Activated CD4-positive, alpha-beta memory T cell treated with anti-CD3 and anti-CD28 coated beads, Interleukin-2, amount 10 ng/mL, durations not matched to agents 7 days and 5 days (primary cell): ENCODE results near the gene LDLRAD2. TPM values are rescaled to one million over a fixed set of nuclear protein-coding genes. Genes with fewer than 3 reads are reported as not detected.

Experiments used
- CTCF ChIA-PET: fragments of 350-600 bp; sonication (Branson Sonifier 250); formaldehyde crosslinking; loops from one replicate; lab custom pipeline; 2021; ENCODE audit warnings: antibody characterized with exemption, inconsistent platforms; lab: Charles Lee
- POLR2A ChIA-PET: fragments of 350-600 bp; sonication (Branson Sonifier 250); formaldehyde crosslinking; loops from one replicate; lab custom pipeline; 2021; ENCODE audit warnings: antibody characterized with exemption; lab: Charles Lee
- DNase-seq: peaks from one replicate; pipeline ENCODE4 v3.0.0-alpha.2; 2020
- H3K27ac Mint-ChIP-seq: one replicate; pipeline ENCODE4 v1.8.0; 2021; ENCODE audit warnings: mild to moderate bottlenecking, mixed read lengths
- H3K27me3 Mint-ChIP-seq: one replicate; pipeline ENCODE4 v1.8.0; 2021; ENCODE audit warnings: mixed read lengths
- H3K36me3 Mint-ChIP-seq: one replicate; pipeline ENCODE4 v1.8.0; 2021; ENCODE audit warnings: low read depth, mixed read lengths
- H3K4me1 Mint-ChIP-seq: one replicate; pipeline ENCODE4 v1.8.0; 2021; ENCODE audit warnings: mixed read lengths
- H3K4me3 Mint-ChIP-seq: one replicate; pipeline ENCODE4 v1.8.0; 2021; ENCODE audit warnings: mild to moderate bottlenecking, mixed read lengths
- H3K9me3 Mint-ChIP-seq: one replicate; pipeline ENCODE4 v1.8.0; 2021; ENCODE audit warnings: mixed read lengths
- total RNA-seq, 2 experiments: library from RNA; stranded (reverse); gene quantifications; one replicate each; pipeline ENCODE4 v1.2.3, GENCODE V29; 2021

LDLRAD2 gene
- total RNA-seq, 2 experiments from 2014 or later = not detected

DNA sequence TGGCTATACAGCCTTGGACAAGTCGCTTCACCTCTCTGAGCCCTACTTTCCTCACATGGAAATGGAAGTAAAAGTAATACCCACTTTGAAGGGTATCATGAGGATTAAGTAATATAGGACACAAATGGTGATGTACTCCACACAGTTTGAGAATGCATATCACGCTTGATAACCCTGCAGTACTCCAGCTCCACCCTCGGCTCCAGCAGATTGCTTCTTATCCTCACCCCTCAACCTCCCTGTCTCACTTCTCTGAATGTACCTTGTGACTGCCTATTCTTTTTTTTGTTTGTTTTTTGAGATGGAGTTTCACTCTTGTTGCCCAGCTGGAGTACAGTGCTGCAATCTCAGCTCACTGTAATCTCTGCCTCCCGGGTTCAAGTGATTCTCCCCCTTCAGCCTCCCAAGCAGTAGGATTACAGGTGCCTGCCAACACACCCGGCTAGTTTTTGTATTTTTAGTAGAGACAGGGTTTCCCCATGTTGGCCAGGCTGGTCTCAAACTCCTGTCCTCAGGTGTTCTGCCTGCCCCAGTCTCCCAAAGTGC is 55.5 kb downstream of the LDLRAD2 start:
- Mint-ChIP-seq H3K4me3 (no peak overlapping the region), H3K4me1 (no peaks in the 10 kb centered on the region), H3K9me3 (no peaks in the 10 kb centered on the region), H3K27ac (no peak overlapping the region), H3K36me3 (no peaks in the 10 kb centered on the region), H3K27me3 (no peaks in the 10 kb centered on the region)
- DNase-seq = no peak
- ChIA-PET CTCF (no interaction called here), POLR2A (no interaction called here)

DNA sequence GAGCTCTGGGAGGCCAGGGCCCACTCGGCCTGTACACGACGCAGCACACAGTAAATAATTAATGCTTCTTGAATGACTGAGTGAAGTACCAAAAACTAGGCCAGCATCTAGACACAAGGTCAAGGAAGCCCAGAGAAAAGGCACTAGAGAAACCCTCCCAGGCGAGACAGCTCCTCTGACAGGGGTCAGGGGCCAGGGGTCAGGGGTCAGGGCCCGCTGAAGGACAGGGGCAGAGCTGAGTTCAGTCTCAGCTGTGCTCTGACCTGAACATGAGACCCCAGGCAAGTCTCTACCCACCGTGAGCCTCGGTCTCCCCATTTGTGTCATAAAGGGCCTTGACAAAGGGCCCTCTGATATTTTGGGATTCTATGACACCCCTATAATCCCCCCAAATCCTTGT is 56.4 kb downstream of the LDLRAD2 start:
- ChIA-PET CTCF (no interaction called here), POLR2A (no interaction called here)
- no peaks in the 10 kb centered on the region for H3K27me3 Mint-ChIP-seq
- H3K4me1 Mint-ChIP-seq = no peaks in the 10 kb centered on the region
- no peaks in the 10 kb centered on the region for H3K36me3 Mint-ChIP-seq
- no peak overlapping the region for H3K27ac Mint-ChIP-seq
- H3K4me3 Mint-ChIP-seq = no peak overlapping the region
- H3K9me3 Mint-ChIP-seq = no peaks in the 10 kb centered on the region
- no peak for DNase-seq

GRCh38 chr1:21868941-21869454 is 56.9 kb downstream of the LDLRAD2 start:
- no peaks in the 10 kb centered on the region for H3K27me3 Mint-ChIP-seq
- no peak overlapping the region for H3K27ac Mint-ChIP-seq
- CTCF ChIA-PET = no interaction called here
- no peaks in the 10 kb centered on the region for H3K9me3 Mint-ChIP-seq
- DNase-seq = no peak
- no peak overlapping the region for H3K4me3 Mint-ChIP-seq
- no peaks in the 10 kb centered on the region for H3K36me3 Mint-ChIP-seq
- no peaks in the 10 kb centered on the region for H3K4me1 Mint-ChIP-seq
- POLR2A ChIA-PET = no interaction called here

GRCh38 chr1:21869620-21870121 is 57.6 kb downstream of the LDLRAD2 start:
- Mint-ChIP-seq H3K4me1 (no peaks in the 10 kb centered on the region), H3K27me3 (no peaks in the 10 kb centered on the region), H3K4me3 (no peak overlapping the region), H3K36me3 (no peaks in the 10 kb centered on the region), H3K27ac (no peak overlapping the region), H3K9me3 (no peaks in the 10 kb centered on the region)
- POLR2A ChIA-PET = no interaction called here
- no peak for DNase-seq
- CTCF ChIA-PET = no interaction called here

DNA sequence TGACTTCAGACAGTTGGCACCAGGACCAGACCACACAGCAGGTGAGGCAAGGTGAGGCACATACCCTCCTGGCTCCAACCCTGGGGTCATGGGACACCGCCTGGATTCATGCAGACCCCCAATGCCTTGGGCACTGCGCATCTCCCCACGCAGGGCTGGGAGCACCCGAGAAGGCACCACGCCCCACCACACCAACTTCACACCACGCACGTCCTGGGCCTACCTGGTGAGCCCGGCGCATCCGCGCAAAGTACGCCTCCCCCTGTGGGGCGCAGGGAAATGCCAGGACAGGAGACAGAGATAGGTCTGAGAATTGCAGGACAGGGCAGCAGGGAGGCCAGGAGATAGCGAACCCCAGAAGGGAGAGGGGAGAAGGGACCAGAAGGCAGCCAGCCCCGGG is 58.5 kb downstream of the LDLRAD2 start:
- H3K27me3 Mint-ChIP-seq = no peaks in the 10 kb centered on the region
- DNase-seq = no peak
- H3K27ac Mint-ChIP-seq = no peak overlapping the region
- CTCF ChIA-PET = no interaction called here
- H3K36me3 Mint-ChIP-seq = no peaks in the 10 kb centered on the region
- no peaks in the 10 kb centered on the region for H3K9me3 Mint-ChIP-seq
- POLR2A ChIA-PET = no interaction called here
- H3K4me3 Mint-ChIP-seq = no peak overlapping the region
- H3K4me1 Mint-ChIP-seq = no peaks in the 10 kb centered on the region

DNA sequence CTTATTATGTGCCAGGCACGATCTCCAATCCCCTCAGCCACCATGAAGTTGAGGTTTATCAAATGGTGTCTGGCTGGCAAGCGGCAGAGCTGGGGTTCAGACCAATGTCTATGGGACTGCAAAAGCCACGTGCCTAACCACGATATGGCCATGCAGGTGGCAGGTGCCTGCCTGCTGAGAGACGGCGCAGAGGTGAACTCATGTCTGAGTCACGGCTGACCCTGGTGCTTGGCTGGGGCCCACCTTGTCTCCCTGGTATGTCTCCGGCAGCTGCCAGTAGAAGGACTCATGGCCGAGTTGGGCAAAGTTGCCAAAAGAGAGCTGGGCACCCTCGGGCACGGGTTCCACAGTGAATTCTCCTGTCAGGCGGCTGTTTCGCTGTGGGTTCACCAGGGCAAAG is 59.9 kb downstream of the LDLRAD2 start:
- no peaks in the 10 kb centered on the region for H3K27me3 Mint-ChIP-seq

GRCh38 chr1:21872445-21873079 is 60.5 kb downstream of the LDLRAD2 start:
- CTCF ChIA-PET = no interaction called here
- H3K27ac Mint-ChIP-seq = no peak overlapping the region
- no peak overlapping the region for H3K4me3 Mint-ChIP-seq

More for the DNA sequence above, 59.9 kb downstream of the LDLRAD2 start:
- Mint-ChIP-seq H3K4me3 (no peak overlapping the region), H3K9me3 (no peaks in the 10 kb centered on the region), H3K4me1 (no peaks in the 10 kb centered on the region), H3K36me3 (no peaks in the 10 kb centered on the region), H3K27ac (no peak overlapping the region)
- DNase-seq = no peak
- POLR2A ChIA-PET = no interaction called here
- CTCF ChIA-PET = interaction anchor here (0.5 kb wide), 1 partner anchor 726 kb away, joined by 3 read pairs; no protein-coding TSS in a partner anchor

DNA sequence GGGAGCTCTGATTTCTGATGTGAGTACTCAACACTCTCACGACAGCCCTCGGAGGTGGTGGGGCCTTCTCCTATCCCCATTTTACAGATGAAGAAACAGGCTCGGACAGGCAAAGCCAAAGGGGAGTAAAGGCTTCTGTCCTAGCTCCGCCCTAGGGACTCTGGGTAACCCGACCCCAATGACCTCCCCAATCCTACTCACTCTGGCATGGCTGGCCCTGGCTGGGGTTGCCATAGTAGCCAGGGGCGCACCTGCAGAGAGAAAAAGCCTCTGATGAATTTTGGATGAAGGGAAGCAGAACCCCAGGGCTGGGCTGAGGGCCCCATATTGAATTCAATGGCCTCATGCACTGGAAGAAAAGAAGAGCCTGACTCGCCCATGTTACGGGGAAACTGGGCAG is 61.1 kb downstream of the LDLRAD2 start:
- H3K27ac Mint-ChIP-seq = no peak overlapping the region
- POLR2A ChIA-PET = interaction anchor here (0.5 kb wide), 1 partner anchor 92 kb away, joined by 4 read pairs; no protein-coding TSS in a partner anchor
- CTCF ChIA-PET = no interaction called here
- no peak overlapping the region for H3K4me3 Mint-ChIP-seq
- H3K36me3 Mint-ChIP-seq = no peaks in the 10 kb centered on the region
- no peaks in the 10 kb centered on the region for H3K9me3 Mint-ChIP-seq
- no peak for DNase-seq
- H3K4me1 Mint-ChIP-seq = no peaks in the 10 kb centered on the region
- no peaks in the 10 kb centered on the region for H3K27me3 Mint-ChIP-seq

More at GRCh38 chr1:21872445-21873079, 60.5 kb downstream of the LDLRAD2 start:
- H3K27me3 Mint-ChIP-seq = no peaks in the 10 kb centered on the region
- POLR2A ChIA-PET = no interaction called here
- no peaks in the 10 kb centered on the region for H3K36me3 Mint-ChIP-seq
- DNase-seq = no peak
- H3K9me3 Mint-ChIP-seq = no peaks in the 10 kb centered on the region
- no peaks in the 10 kb centered on the region for H3K4me1 Mint-ChIP-seq

- no peaks in the 10 kb centered on the region for H3K27me3 Mint-ChIP-seq
- DNase-seq = no peak
- no peak overlapping the region for H3K4me3 Mint-ChIP-seq
- no peaks in the 10 kb centered on the region for H3K9me3 Mint-ChIP-seq
- no peaks in the 10 kb centered on the region for H3K4me1 Mint-ChIP-seq
- ChIA-PET POLR2A (interaction anchor here (0.5 kb wide), 1 partner anchor 93 kb away, joined by 4 read pairs; no protein-coding TSS in a partner anchor), CTCF (no interaction called here)
- H3K36me3 Mint-ChIP-seq = no peaks in the 10 kb centered on the region
- no peak overlapping the region for H3K27ac Mint-ChIP-seq
Observed at GRCh38 chr1:21873761-21874160, 61.7 kb downstream of the LDLRAD2 start.

- no peaks in the 10 kb centered on the region for H3K27me3 Mint-ChIP-seq
- H3K4me1 Mint-ChIP-seq = no peaks in the 10 kb centered on the region
- no peak overlapping the region for H3K27ac Mint-ChIP-seq
- no peak for DNase-seq
- ChIA-PET POLR2A (no interaction called here), CTCF (no interaction called here)
- H3K9me3 Mint-ChIP-seq = no peaks in the 10 kb centered on the region
- H3K4me3 Mint-ChIP-seq = no peak overlapping the region
- H3K36me3 Mint-ChIP-seq = no peaks in the 10 kb centered on the region
Observed at GRCh38 chr1:21874328-21874727, 62.3 kb downstream of the LDLRAD2 start.

Other genes with a start within 250 kb of the LDLRAD2 start
- gene RAP1GAP, start 142.9 kb upstream of the LDLRAD2 start, total RNA-seq = under 1 TPM in 1 of 2 experiments, not detected in 1; 0.15 TPM
- gene USP48, start 29.1 kb upstream of the LDLRAD2 start, total RNA-seq = 10 to 100 TPM; 80.1 to 81.8 TPM
- 1 to 10 TPM; 1.0 to 1.2 TPM for gene HSPG2, start 125.0 kb downstream of the LDLRAD2 start, total RNA-seq
- not detected for gene CELA3B, start 164.8 kb downstream of the LDLRAD2 start, total RNA-seq
- gene CELA3A, start 189.4 kb downstream of the LDLRAD2 start, total RNA-seq = not detected
- 100 to 1,000 TPM; 377 to 388 TPM for gene CDC42, start 240.4 kb downstream of the LDLRAD2 start, total RNA-seq